ENCODE results near the gene FKBP7.
A peak's percentile ranks its signal among the peaks of the same experiment; 100 is the strongest.
"Not testable (repeated sequence)": the region's sequence is repeated elsewhere in the genome, so short reads cannot be mapped to it uniquely, and the experiment has no call there.

Gene FKBP7

GRCh38 chr2:178484245-178485041 is 6.0 kb upstream of the FKBP7 start:
- no peak for DNase-seq

GRCh38 chr2:178482437-178482836 is 4.0 kb upstream of the FKBP7 start:
- no peak for DNase-seq

- peak; percentile 63 for DNase-seq
These were observed 2.1 kb upstream of the FKBP7 start, which contains the start of gene PLEKHA3 for GRCh38 chr2:178480227-178481181. Gene PLEKHA3 (plus strand): TSS chr2:178480457. CDS start chr2:178480870, 413 bp downstream.

- no peak for DNase-seq
These were observed 1.4 kb upstream of the FKBP7 start for GRCh38 chr2:178479758-178480226.

- DNase-seq = no peak
These were observed 846 bp upstream of the FKBP7 start for GRCh38 chr2:178479275-178479616.

GRCh38 chr2:178478130-178478438 is 316 bp downstream of the FKBP7 start:
- no peak for DNase-seq

- DNase-seq = no peak
These were observed 814 bp downstream of the FKBP7 start for GRCh38 chr2:178477443-178478129.

- no peak for DNase-seq
These were observed 1.9 kb downstream of the FKBP7 start for GRCh38 chr2:178476477-178476876.

- no peak for DNase-seq
These were observed 3.8 kb downstream of the FKBP7 start for GRCh38 chr2:178474560-178474959.

GRCh38 chr2:178473931-178474330 is 4.5 kb downstream of the FKBP7 start:
- DNase-seq = no peak

- no peak for DNase-seq
These were observed 5.0 kb downstream of the FKBP7 start for GRCh38 chr2:178473373-178473772.

- DNase-seq = not testable (repeated sequence)
These were observed 7.1 kb downstream of the FKBP7 start for GRCh38 chr2:178471313-178471712.

- no peak for DNase-seq
These were observed 9.1 kb downstream of the FKBP7 start for GRCh38 chr2:178469219-178469849.

- DNase-seq = no peak
These were observed 21.0 kb downstream of the FKBP7 start for GRCh38 chr2:178457390-178457886.

- no peak for DNase-seq
These were observed 22.5 kb downstream of the FKBP7 start for GRCh38 chr2:178455947-178456346.

GRCh38 chr2:178452870-178453269 is 25.5 kb downstream of the FKBP7 start:
- DNase-seq = no peak

- DNase-seq = no peak
These were observed 26.1 kb downstream of the FKBP7 start for GRCh38 chr2:178452334-178452733.

GRCh38 chr2:178450774-178451525 is 27.4 kb downstream of the FKBP7 start, which contains the start of the genes PJVK and PRKRA:
Gene PJVK (plus strand): TSS chr2:178451378. CDS start chr2:178453410, 2,032 bp downstream.
Gene PRKRA (minus strand): TSS chr2:178451175. CDS start chr2:178451030, 145 bp downstream.
- DNase-seq = peak; percentile 69

- no peak for DNase-seq
These were observed 28.0 kb downstream of the FKBP7 start for GRCh38 chr2:178450524-178450773.

GRCh38 chr2:178449700-178450523 is 28.5 kb downstream of the FKBP7 start:
- no peak for DNase-seq

All from SIG-M5 (cell line).